HL-60 (cell line): Measurements from ENCODE around the gene BCAT1.
A peak's percentile ranks its signal among the peaks of the same experiment; 100 is the strongest.

Source experiments
- DNase-seq, 2 experiments: peaks; one replicate each; pipeline ENCODE4 v3.0.0-alpha.2; 2010 to 2020; ENCODE audit warnings: low read depth in 1 of 2, low spot score in 1 of 2
- H3K27ac ChIP-seq: fragments of 250-450 bp; sonication (Bioruptor Pico); replicated peaks from 2 replicates; pipeline ENCODE4 v1.5.1; 2020; ENCODE audit warnings: mild to moderate bottlenecking, moderate library complexity
- H3K27me3 ChIP-seq: fragments of 250-450 bp; sonication (Bioruptor Pico); 2 replicates; pipeline ENCODE4 v1.5.1; 2021; ENCODE audit warnings: mild to moderate bottlenecking, moderate library complexity; ENCODE audit not compliant: insufficient read depth, poor library complexity, severe bottlenecking
- H3K4me3 ChIP-seq: replicated peaks from 2 replicates; pipeline ENCODE4 v1.5.1; 2011; ENCODE audit warnings: mild to moderate bottlenecking, control low read depth, low read length; ENCODE audit not compliant: insufficient read depth
- CTCF ChIP-seq: IDR thresholded peaks from one replicate; pipeline ENCODE4 v1.5.1; 2011; ENCODE audit warnings: low read length, control low read depth, inconsistent platforms; ENCODE audit not compliant: insufficient read depth
- GABPA ChIP-seq: IDR thresholded peaks from 2 replicates; pipeline ENCODE4 v1.6.1; 2012; ENCODE audit warnings: low read depth
- POLR2AphosphoS5 ChIP-seq: IDR thresholded peaks from 2 replicates; pipeline ENCODE4 v1.6.1; 2012; ENCODE audit warnings: low read depth
- REST ChIP-seq: IDR thresholded peaks from 2 replicates; pipeline ENCODE4 v1.6.1; 2012; ENCODE audit warnings: low read depth; ENCODE audit not compliant: insufficient replicate concordance
- SPI1 ChIP-seq: IDR thresholded peaks from 2 replicates; pipeline ENCODE4 v1.6.1; 2012; ENCODE audit warnings: low read depth, mild to moderate bottlenecking, borderline replicate concordance

Gene BCAT1

GRCh38 chr12:24788886-24789285 lies 160.0 kb downstream of the BCAT1 start:
- Histone ChIP-seq H3K27ac (no peak overlapping the region), H3K27me3 (peaks cover 4% of the 10 kb centered on the region), H3K4me3 (no peak overlapping the region)
- no peak for TF ChIP-seq GABPA
- TF ChIP-seq REST = no peak
- TF ChIP-seq SPI1 = no peak
- no peak for TF ChIP-seq CTCF
- TF ChIP-seq POLR2AphosphoS5 = no peak
- no peak for DNase-seq

- TF ChIP-seq POLR2AphosphoS5 (no peak), SPI1 (no peak), GABPA (no peak), CTCF (no peak), REST (no peak)
- Histone ChIP-seq H3K4me3 (no peak overlapping the region), H3K27me3 (no peaks in the 10 kb centered on the region), H3K27ac (no peak overlapping the region)
- no peak for DNase-seq
Observed at GRCh38 chr12:24780697-24781368, 168.1 kb downstream of the BCAT1 start.

GRCh38 chr12:24778486-24779304 lies 170.2 kb downstream of the BCAT1 start:
- no peak overlapping the region for H3K4me3 ChIP-seq
- no peaks in the 10 kb centered on the region for H3K27me3 ChIP-seq
- no peak for DNase-seq
- TF ChIP-seq REST (no peak), CTCF (peak; percentile 12), POLR2AphosphoS5 (no peak)
- no peak overlapping the region for H3K27ac ChIP-seq
